ENCODE results near the gene ARHGAP40. TPM values are rescaled to one million over a fixed set of nuclear protein-coding genes. Genes with fewer than 3 reads are reported as not detected.

The ARHGAP40 gene
- total and polyA plus RNA-seq, 2 of the 8 experiments (the other 6 are each of a cell fraction or from before 2014, with no cell fraction given), result 0.74 to 1.4 TPM

DNA sequence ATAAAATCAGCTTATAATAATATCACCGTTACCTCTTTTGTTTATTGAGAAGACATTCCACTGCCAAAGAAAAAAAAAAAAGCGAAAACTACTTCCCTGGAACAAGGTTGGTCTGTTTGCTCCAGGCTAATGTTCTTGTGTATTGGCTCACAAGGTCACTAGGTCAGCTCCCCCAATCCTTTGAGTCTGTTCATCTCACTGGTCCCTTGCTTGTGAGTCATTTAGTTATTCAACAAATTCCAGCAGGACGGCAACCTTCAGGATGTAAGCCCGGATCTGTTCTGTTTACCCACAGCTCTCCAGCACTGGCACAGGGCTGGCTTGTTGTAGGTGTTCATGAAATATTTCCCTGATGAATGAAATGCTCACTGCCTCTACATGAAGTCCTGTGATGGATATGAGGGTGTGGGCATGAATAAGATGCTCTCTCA is 3.3 kb downstream of the ARHGAP40 start:
- H2BK20ac ChIP-seq (ENCODE audit: low read length), result no peak overlapping the region
- H3K14ac ChIP-seq (ENCODE audit: insufficient read length), result no peak overlapping the region
- no peaks in the 10 kb centered on the region for H4K20me1 ChIP-seq (replicated peaks in 1 of 2; ENCODE audit: control insufficient read depth in 1 of 2, insufficient read depth in 2 of 2, low read length in 2 of 2)
- H3K18ac ChIP-seq (ENCODE audit: extremely low read depth, low read length), result no peak overlapping the region
- no peak overlapping the region for H2BK120ac ChIP-seq (replicated peaks; ENCODE audit: low read depth, low read length)
- no peak overlapping the region for H3K27ac ChIP-seq (ENCODE audit: low read depth, low read length)
- WGBS, 2 experiments (ENCODE audit: extremely low coverage in 1 of 2, insufficient coverage in 1 of 2, insufficient read length in 1 of 2, insufficient replicate concordance in 2 of 2, low coverage in 1 of 2, low lambda C conversion rate in 2 of 2, missing lambda C conversion rate in 1 of 2), result 68% methylated on average over 4 of the region's 4 CpGs; no CpG with 5 or more reads in 1 of the 2 experiments
- H3K79me2 ChIP-seq (ENCODE audit: control insufficient read depth in 1 of 2, insufficient read depth in 2 of 2, low read length in 2 of 2), result no peaks in the 10 kb centered on the region
- no peak overlapping the region for H2AFZ ChIP-seq (ENCODE audit: low read length)
- H3K4me3 ChIP-seq (ENCODE audit: extremely low read depth in 1 of 4, insufficient read depth in 2 of 4, low read depth in 3 of 4, low read length in 4 of 4), result no peak overlapping the region
- FAIRE-seq (no peak), DNase-seq (ENCODE audit: low read depth in 1 of 2, low spot score in 2 of 2) (no peak)
- H3K9ac ChIP-seq (replicated peaks in 1 of 4; ENCODE audit: extremely low read depth in 1 of 4, low read depth in 3 of 4, low read length in 3 of 4), result no peak overlapping the region
- no peak overlapping the region for H2AK5ac ChIP-seq (ENCODE audit: low read depth, low read length)
- H3K36me3 ChIP-seq (ENCODE audit: control insufficient read depth in 2 of 4, insufficient read depth in 4 of 4, low read length in 3 of 4), result no peaks in the 10 kb centered on the region
- peaks cover 0 to 9% (median 4%) of the 10 kb centered on the region in 4 experiments; a peak in 4 of 7 replicates for H3K27me3 ChIP-seq (replicated peaks in 1 of 4; ENCODE audit: control insufficient read depth in 3 of 4, extremely low read depth in 1 of 4, insufficient read depth in 3 of 4, low read length in 3 of 4)
- H3K4me2 ChIP-seq (ENCODE audit: insufficient read depth in 1 of 2, low read depth in 2 of 2, low read length in 2 of 2), result no peak overlapping the region
- ChIA-PET CTCF (ENCODE audit: partially characterized antibody) (interaction anchor here (0.7 to 1.8 kb wide), 6 partner anchors 10 to 533 kb away, joined by 3 to 7 read pairs (median 3); no protein-coding TSS in a partner anchor), POLR2A (ENCODE audit: partially characterized antibody) (interaction anchor here (0.8 kb wide), 1 partner anchor 17 kb away, joined by 4 read pairs; no protein-coding TSS in a partner anchor)
- no peak overlapping the region for H2BK12ac ChIP-seq (ENCODE audit: low read depth, low read length)
- H2BK5ac ChIP-seq (ENCODE audit: low read depth, low read length), result no peak overlapping the region
- H4K91ac ChIP-seq (replicated peaks; ENCODE audit: insufficient read length, low read length), result no peak overlapping the region
- no peak overlapping the region for H2BK15ac ChIP-seq (ENCODE audit: low read length)
- no peak overlapping the region for H4K5ac ChIP-seq (ENCODE audit: insufficient read length, low read depth, low read length)
- H3K56ac ChIP-seq (replicated peaks; ENCODE audit: insufficient read length, low read depth, low read length), result no peak overlapping the region
- H3K4me1 ChIP-seq (replicated peaks in 1 of 4; ENCODE audit: control insufficient read depth in 3 of 4, insufficient read depth in 4 of 4, low read length in 3 of 4), result peaks cover 0 to 16% (median 7%) of the 10 kb centered on the region in 4 experiments; a peak in 6 of 7 replicates
- H3K9me3 ChIP-seq (ENCODE audit: insufficient read depth in 2 of 2, low read depth in 1 of 2, low read length in 1 of 2), result no peaks in the 10 kb centered on the region
- peaks cover 7% of the 10 kb centered on the region; the same call in 1 of the 2 replicates for H3K23me2 ChIP-seq (ENCODE audit: low read depth, low read length)
- H3K79me1 ChIP-seq (ENCODE audit: low read depth, low read length), result no peaks in the 10 kb centered on the region
- no peak overlapping the region for H3K23ac ChIP-seq (ENCODE audit: insufficient read length)
- no peak overlapping the region for H4K8ac ChIP-seq (ENCODE audit: extremely low read depth, insufficient read depth, low read length)
- TF ChIP-seq RNF2 (IDR thresholded peaks at IDR 0.05; ENCODE audit: borderline replicate concordance, low read depth, low read length, missing control alignments, poor library complexity, severe bottlenecking), result no peak
- no peak for TF ChIP-seq BACH1 (IDR thresholded peaks at IDR 0.05; ENCODE audit: low read length)
- TF ChIP-seq TBP (IDR thresholded peaks at IDR 0.05; ENCODE audit: low read depth, low read length), result no peak
- TF ChIP-seq POU5F1 (IDR thresholded peaks at IDR 0.05; ENCODE audit: low read depth, low read length), result no peak
- TF ChIP-seq NRF1 (IDR thresholded peaks at IDR 0.05; ENCODE audit: low read depth, low read length), result no peak
- no peak for TF ChIP-seq KDM4A (IDR thresholded peaks at IDR 0.05; ENCODE audit: low read depth, low read length, severe bottlenecking)
- TF ChIP-seq USF2 (IDR thresholded peaks at IDR 0.05; ENCODE audit: low read length), result no peak
- no peak for TF ChIP-seq SIRT6 (IDR thresholded peaks at IDR 0.05; ENCODE audit: low read length)
- no peak for TF ChIP-seq GTF2F1 (IDR thresholded peaks at IDR 0.05; ENCODE audit: borderline replicate concordance, low read depth, low read length)
- no peak for TF ChIP-seq CBX5 (IDR thresholded peaks at IDR 0.05; ENCODE audit: low read depth, low read length)
- TF ChIP-seq MAFK (IDR thresholded peaks at IDR 0.05; ENCODE audit: low read depth, low read length), result no peak
- TF ChIP-seq POLR2A (IDR thresholded peaks at IDR 0.05; ENCODE audit: control extremely low read depth in 1 of 2, low read depth in 2 of 2, low read length in 2 of 2), result no peak
- no peak for TF ChIP-seq RFX5 (IDR thresholded peaks at IDR 0.05; ENCODE audit: borderline replicate concordance, low read depth, low read length)
- TF ChIP-seq KDM5A (IDR thresholded peaks at IDR 0.05; ENCODE audit: low read length), result no peak
- no peak overlapping the region for H3K4ac ChIP-seq (replicated peaks; ENCODE audit: insufficient read length, low read depth, low read length)

Data from H1 (cell line).